Fibroblast of pulmonary artery (primary cell): ENCODE results near the gene SCPEP1.
"Not testable (repeated sequence)": the region's sequence is repeated elsewhere in the genome, so short reads cannot be mapped to it uniquely, and the experiment has no call there.

Experiments used
- DNase-seq: peaks from one replicate; pipeline ENCODE4 v3.0.0-alpha.2; 2010; ENCODE audit warnings: low read depth
- H3K4me3 ChIP-seq: replicated peaks from 2 replicates; pipeline ENCODE4 v1.5.1; 2011; ENCODE audit warnings: low read depth, mild to moderate bottlenecking, control low read depth, low read length, moderate library complexity
- TF ChIP-seq, protein P1 (sequence below): IDR thresholded peaks from 2 replicates; pipeline ENCODE4 v1.5.1; 2011; ENCODE audit warnings: mild to moderate bottlenecking, control low read depth, low read length, inconsistent platforms; ENCODE audit errors: missing control alignments

The SCPEP1 gene

GRCh38 chr17:56934280-56934679 is 43.7 kb upstream of the SCPEP1 start:
- DNase-seq: no peak
- TF ChIP-seq, protein P1, sequence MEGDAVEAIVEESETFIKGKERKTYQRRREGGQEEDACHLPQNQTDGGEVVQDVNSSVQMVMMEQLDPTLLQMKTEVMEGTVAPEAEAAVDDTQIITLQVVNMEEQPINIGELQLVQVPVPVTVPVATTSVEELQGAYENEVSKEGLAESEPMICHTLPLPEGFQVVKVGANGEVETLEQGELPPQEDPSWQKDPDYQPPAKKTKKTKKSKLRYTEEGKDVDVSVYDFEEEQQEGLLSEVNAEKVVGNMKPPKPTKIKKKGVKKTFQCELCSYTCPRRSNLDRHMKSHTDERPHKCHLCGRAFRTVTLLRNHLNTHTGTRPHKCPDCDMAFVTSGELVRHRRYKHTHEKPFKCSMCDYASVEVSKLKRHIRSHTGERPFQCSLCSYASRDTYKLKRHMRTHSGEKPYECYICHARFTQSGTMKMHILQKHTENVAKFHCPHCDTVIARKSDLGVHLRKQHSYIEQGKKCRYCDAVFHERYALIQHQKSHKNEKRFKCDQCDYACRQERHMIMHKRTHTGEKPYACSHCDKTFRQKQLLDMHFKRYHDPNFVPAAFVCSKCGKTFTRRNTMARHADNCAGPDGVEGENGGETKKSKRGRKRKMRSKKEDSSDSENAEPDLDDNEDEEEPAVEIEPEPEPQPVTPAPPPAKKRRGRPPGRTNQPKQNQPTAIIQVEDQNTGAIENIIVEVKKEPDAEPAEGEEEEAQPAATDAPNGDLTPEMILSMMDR: no peak

DNA sequence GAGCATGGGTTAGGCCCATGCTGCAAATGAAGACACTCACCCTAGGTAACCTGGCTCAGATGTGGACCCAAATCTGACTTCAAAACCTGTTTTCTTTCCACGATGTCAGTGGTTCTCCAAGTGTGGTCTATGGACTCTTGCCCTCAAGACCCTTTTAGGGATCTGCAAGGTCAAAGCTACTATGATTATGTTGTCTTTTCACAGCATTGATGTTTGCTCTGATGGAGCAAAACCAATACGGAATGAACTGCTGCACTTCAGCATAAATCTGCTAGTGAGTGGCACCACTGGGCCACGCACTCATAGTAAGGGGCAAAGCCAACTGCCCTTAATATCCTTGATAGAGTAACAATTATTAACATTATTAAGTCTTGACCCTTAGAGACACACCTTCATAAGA is 42.5 kb upstream of the SCPEP1 start:
- no peak overlapping the region for H3K4me3 ChIP-seq
- DNase-seq: no peak
- TF ChIP-seq, protein P1: no peak

More at GRCh38 chr17:56934280-56934679, 43.7 kb upstream of the SCPEP1 start:
- no peak overlapping the region for H3K4me3 ChIP-seq

DNA sequence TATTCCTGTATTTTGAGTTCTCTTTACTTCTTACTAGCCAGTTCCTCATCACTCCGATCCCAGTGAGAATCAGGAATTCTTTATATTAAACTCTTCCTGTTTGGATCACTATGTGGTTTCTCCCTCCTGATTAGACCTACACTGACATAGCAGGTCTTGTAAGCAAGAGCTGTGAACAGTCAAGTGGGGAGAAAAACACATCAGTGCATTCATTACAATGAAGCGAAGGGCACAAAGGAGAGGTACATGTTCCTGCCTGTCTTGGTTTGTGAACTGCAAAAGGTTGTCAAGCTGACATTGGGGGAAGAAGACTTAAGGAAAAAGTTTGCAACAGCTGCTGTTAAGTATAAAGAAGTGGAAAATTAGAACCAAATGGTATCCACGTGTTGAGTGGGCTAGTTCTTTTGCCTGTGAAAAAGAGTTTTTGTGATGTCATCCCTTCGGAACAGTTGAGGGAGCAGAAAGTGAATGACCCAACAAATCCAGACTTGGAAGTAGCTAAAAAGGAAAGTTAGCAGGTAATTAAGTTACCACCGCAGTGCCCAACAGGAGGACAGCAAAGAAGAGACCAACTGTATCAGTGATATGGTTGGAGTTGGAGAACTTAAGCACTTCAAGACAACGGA is 41.1 kb upstream of the SCPEP1 start:
- TF ChIP-seq, protein P1: no peak
- no peak for DNase-seq
- H3K4me3 ChIP-seq: no peak overlapping the region

- no peak overlapping the region for H3K4me3 ChIP-seq
- TF ChIP-seq, protein P1: no peak
- no peak for DNase-seq
Observed at GRCh38 chr17:56937687-56938086, 40.2 kb upstream of the SCPEP1 start.

DNA sequence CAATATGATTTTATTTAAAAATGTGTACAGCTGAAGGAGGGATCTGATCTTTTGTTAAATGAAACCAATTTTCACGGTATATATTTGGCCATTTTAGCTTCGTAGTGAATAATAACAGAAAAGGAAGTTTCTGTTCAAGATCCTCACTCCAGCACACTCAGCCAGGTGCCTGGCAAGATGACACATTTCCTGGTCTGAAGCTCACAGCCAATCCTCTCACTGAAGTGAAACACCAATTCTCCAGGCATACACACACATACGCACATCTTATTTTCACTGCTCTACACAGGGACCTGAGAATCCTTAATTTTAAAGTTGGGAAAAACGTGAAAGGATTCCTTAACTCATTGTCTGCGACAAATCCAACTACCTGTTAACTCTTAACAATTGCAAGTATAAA is 39.7 kb upstream of the SCPEP1 start:
- not testable (repeated sequence) for H3K4me3 ChIP-seq
- DNase-seq: peak; percentile 22

GRCh38 chr17:56939869-56940484 is 38.0 kb upstream of the SCPEP1 start:
- DNase-seq: peak; percentile 78
- no peak overlapping the region for H3K4me3 ChIP-seq
- TF ChIP-seq, protein P1: peak; percentile 60

DNA sequence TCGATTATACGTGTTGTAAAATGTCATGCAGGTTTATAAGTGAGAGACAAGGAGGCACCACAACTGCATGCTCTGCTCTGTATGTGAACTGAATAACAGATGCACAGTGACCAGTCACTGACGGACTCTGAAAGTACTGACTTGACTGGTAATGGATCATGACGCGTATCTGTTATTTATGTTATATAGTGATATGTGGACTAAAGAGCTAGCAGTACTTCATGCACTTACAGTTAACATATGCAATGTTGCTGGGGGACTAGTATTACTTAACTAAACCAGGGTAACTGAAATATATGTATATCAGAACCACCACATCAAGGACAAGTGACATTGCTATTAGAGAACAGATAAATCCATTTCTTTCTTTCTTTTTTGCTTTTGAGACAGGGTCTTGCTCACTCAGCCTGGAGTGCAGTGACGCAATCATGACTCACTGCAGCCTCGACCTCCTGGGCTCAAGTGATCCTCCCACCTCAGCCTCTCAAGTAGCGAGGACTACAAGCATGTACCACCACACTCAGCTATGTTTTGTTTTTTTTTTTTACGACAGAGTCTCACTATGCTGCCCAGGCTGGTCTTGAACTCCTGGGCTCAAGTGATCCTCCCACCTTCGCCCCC is 34.3 kb upstream of the SCPEP1 start:
- H3K4me3 ChIP-seq: no peak overlapping the region
- DNase-seq: peak; percentile 14
- TF ChIP-seq, protein P1: no peak
